ENCODE results near the gene CCDC91.
"Not testable (repeated sequence)": the region's sequence is repeated elsewhere in the genome, so short reads cannot be mapped to it uniquely, and the experiment has no call there.

CCDC91 gene

GRCh38 chr12:28476206-28476605 is 285.9 kb downstream of the CCDC91 start:
- not testable (repeated sequence) for DNase-seq

GRCh38 chr12:28479097-28479496 is 288.8 kb downstream of the CCDC91 start:
- DNase-seq = not testable (repeated sequence)

- no peak for DNase-seq
Observed at GRCh38 chr12:28479683-28480082, 289.4 kb downstream of the CCDC91 start.

GRCh38 chr12:28484156-28484555 is 293.9 kb downstream of the CCDC91 start:
- DNase-seq = no peak

- no peak for DNase-seq
Observed at GRCh38 chr12:28486521-28486920, 296.3 kb downstream of the CCDC91 start.

DNA sequence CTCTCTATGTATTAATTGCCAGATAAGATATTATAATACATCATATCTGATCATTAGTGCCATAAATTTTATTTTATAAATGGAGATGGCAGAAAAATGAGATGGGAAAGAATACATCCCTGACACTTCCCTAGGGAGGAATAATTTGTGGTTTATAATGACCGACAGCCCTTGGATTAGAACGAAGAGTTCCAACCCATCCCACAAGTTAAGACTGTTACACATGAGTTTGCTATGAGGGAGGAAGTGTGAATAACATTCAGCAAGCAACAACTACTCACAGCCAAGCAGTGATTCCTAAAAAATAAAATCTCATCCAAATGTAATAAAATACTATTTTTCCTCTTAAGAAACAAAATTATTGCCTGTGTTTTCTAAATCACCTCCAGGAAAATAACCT is 299.0 kb downstream of the CCDC91 start:
- DNase-seq = no peak

DNA sequence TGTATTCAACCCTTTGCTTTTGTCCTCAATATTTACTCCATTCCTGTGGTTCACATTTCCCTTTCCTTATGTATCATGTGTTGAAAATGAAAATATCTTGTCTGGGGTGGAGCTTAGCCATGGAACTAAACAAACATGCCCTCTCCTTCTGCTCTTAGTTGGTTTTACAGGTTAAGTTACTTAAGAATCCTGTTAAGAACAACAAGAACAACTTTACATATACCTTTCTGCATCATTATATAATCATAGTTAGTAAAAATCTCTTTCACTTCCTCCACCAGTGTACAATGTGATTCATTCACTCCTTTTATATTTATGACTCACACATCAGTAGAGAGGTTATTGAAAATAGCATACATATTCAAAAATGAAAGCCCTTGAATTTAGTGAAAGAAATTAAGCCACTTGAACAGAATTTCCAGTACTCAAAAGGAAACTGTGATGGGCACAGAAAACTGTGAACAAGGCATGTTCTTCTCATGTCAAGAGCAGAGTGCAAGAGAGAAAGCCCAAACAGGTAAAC is 307.7 kb downstream of the CCDC91 start:
- DNase-seq = no peak

- no peak for DNase-seq
Observed at GRCh38 chr12:28498850-28499249, 308.6 kb downstream of the CCDC91 start.

DNA sequence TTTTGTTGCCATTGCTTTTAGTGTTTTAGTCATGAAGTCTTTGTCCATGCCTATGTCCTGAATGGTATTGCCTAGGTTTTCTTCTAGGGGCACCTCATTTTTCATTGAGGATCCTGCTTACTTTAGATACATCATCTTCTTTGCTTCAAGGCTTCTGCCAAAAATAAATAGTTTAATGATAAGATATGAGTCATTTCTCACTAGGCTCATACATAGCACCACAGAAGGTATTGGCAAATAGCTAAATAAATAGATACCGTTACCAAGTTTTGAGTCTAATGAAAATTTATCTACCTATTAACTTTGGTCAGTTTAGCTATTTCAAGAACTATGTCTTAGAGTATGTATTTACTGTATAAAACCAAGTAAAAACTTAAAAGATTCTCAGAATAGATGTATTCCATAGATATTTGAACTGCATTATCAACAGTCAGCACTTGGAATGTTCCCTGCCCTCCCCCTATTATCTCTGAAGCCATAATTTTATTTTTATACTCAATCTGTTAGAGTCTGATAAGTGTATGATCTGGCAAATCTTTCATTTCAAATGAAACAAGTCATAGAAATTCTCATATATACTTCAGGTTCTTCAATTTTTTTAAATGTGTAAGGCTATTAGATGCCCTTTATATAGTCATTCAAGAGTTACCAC is 310.2 kb downstream of the CCDC91 start:
- no peak for DNase-seq

- no peak for DNase-seq
Observed at GRCh38 chr12:28506271-28506670, 316.0 kb downstream of the CCDC91 start.

- no peak for DNase-seq
Observed at GRCh38 chr12:28507033-28507432, 316.8 kb downstream of the CCDC91 start.

GRCh38 chr12:28507867-28508266 is 317.6 kb downstream of the CCDC91 start:
- DNase-seq = no peak

DNA sequence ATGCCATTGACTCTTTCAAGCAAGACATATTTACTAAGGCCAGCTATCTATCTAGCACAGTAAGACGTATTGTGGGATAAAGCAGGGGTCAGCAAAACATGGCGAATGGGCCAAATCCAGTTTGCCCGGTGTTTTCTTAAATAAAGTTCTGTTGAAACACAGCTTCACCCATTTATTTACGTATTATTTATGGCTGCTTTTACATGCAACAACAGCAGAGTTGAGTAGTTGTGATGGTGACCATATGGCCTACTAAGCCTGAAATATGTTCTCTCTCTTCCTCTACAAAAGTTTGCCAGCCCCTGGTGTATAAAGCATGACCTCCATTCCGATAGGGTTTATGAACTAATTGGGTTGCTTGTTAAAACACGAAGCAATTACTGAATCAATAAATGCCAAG is 322.1 kb downstream of the CCDC91 start:
- no peak for DNase-seq

DNA sequence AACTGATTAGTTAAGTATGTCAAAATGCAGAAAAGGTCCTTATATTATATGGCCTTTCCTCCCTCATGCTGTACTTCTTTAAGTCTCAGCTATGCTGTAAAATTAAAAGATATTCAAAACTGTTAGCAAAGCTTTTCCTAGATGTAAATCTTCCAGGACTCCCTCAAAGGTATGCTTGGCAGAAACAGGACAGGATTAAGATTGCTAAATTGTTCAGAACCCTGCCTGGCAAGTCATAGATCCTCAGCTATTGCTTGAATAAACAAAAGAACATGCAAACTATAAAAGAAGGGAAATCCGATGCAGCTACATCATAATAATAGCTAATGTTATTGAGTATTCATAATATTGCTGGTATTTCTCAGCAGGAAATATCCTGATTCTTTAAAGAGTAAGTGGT is 322.6 kb downstream of the CCDC91 start:
- no peak for DNase-seq

- DNase-seq = no peak
Observed at GRCh38 chr12:28513983-28514382, 323.7 kb downstream of the CCDC91 start.

DNA sequence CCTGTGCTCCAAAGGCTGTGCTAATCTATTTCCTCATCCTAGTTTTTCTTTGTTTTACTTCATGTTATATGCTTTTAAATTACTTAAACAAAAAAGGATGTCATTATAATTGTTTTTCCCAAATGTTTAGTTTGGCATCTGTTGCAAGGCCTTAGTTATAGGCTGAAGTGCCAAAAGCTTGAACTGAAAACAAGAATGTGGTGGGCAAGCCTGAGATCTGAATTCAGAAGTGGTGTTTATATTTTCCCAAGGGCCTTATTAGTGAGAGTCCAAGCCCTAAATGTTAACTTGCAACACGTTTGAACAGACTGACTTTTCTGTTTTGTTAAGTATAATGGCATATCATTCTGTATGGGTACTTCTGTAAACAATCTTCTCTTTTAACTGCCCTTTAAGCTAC is 326.8 kb downstream of the CCDC91 start:
- DNase-seq = no peak

- DNase-seq = no peak
Observed at GRCh38 chr12:28527631-28528249, 337.5 kb downstream of the CCDC91 start.

GRCh38 chr12:28535216-28535615 is 345.0 kb downstream of the CCDC91 start:
- DNase-seq = no peak

- DNase-seq = no peak
Observed at GRCh38 chr12:28536088-28536487, 345.8 kb downstream of the CCDC91 start.

GRCh38 chr12:28537474-28537873 is 347.2 kb downstream of the CCDC91 start:
- no peak for DNase-seq

DNA sequence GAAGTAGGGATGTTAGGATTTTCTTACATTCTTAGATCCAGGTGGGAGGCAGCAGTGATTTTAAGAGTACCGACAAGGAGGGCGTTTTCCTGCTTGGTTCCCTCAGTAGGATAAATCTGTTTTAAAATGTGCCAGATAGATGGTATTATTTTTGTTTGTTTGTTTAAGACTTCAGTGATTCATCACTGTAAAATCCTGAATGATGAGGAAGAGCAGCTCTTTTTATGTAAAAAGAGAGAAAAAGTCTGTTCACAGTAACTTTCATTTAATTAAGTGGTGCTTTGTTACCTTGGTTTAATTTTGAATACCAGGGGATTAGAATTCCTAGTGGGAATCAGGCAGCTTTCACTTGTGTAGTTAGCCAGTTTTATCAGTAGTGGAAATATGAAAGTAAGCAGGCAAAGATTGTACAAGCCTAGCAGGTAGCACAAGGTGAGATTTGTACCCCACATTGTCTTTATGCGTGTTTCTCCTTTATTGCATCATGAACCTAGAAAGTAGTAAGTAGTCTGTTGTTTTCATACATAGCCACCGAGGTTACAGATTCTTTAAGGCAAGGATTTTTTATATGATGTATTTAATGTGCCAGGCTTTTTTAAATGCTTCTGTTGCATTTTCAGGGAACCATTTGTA is 349.6 kb downstream of the CCDC91 start:
- no peak for DNase-seq

DNA sequence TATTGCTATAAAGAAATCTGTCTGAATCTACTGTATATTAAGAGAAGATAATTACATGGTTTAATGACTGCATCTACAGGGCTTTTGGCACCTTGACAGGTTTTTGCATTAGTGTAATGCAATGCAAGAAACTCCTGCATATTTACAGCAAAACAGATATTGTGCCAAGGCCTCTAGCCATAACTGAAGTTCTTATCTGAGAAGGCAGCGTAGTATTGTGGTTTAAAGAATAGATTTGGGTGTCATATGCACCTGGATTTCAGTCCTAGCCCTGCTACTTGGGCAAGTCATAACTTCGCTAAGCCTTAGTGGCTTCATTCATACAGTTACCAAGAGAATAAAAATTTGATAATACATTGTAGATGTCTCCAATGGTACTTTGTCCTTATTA is 350.1 kb downstream of the CCDC91 start:
- DNase-seq = no peak

DNA sequence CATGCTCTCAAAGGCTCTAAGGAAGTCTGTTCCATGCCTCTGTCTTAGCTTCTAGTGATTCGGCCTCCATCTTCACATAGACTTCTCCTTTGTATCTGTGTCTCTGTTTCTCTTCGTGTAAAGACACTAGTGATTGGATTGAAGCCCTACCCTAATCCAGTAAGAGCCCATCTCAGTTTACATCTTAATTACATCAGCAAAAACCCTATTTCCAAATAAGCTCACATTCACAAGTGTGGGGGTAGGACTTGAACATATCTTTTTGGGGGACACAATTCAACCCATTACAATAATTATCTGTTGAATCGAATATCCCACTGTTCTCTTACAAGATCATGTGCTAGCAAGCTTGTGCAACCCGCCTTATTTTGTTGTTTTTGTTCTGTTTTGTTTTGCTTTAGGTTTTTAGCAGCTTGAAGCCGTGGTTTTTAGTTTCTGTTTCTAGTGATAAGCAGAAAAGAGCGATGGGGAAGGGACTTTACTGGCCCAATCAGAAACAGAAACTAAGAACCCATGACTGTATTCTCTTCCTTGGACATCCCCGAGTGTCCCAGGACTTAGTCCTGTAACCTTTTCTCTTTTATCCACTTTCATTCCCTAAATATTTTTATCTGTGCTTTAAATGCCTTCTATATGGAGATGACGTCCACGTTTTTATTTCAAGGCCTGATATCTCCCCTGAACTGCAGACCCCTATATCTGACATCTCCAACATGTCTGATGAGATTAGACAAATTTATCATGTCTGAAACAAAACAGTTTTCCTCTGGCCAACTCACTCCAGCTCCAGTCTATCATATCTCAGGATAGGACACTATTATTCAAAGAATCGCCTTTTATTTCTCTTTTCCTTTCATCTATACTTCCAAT is 353.0 kb downstream of the CCDC91 start:
- DNase-seq = no peak

Measured in stimulated activated CD4-positive, alpha-beta T cell treated with anti-CD3 and anti-CD28 coated beads, Interleukin-2, amount 100 ng/mL, for 48 hours (primary cell).